Uterus (tissue), 2 donors: ENCODE data around the gene P2RX5.

Experiments
- POLR2A ChIP-seq, 2 donors: fragments of 450-650 bp; IDR thresholded peaks; one replicate each; pipeline ENCODE4 v1.6.1; 2016; ENCODE audit warnings: antibody characterized with exemption in 2 of 2, mild to moderate bottlenecking in 1 of 2, moderate library complexity in 1 of 2
- TF ChIP-seq, protein P1 (sequence below), 4 experiments: fragments of 200-600 bp in 2 of 4; fragments of 450-650 bp in 2 of 4; sonication (generic) in 2 of 4; IDR thresholded peaks; one replicate each; pipeline ENCODE4 v1.5.1; 2016 to 2019; ENCODE audit warnings: antibody characterized with exemption in 4 of 4, mild to moderate bottlenecking in 2 of 4, moderate library complexity in 1 of 4

DNA sequence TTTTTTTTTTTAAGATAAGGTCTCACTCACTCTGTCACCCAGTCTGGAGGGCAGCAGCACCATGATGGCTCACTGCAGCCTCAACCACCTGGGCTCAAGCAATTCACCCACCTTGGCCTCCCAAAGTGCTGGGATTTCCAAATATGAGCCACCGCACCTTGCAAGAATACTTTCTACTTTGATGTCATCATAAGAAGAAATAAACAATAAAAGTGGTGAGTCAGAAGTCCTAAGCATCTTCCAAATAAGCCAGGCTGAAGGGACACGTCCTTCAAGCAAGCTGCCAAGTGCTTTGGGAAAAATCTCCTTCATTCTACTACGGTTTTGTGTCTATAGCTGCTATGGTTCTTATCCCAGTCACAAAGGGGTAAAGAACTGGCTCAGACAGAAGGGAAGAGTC, 48.1 kb upstream of the P2RX5 start:
- TF ChIP-seq, protein P1, sequence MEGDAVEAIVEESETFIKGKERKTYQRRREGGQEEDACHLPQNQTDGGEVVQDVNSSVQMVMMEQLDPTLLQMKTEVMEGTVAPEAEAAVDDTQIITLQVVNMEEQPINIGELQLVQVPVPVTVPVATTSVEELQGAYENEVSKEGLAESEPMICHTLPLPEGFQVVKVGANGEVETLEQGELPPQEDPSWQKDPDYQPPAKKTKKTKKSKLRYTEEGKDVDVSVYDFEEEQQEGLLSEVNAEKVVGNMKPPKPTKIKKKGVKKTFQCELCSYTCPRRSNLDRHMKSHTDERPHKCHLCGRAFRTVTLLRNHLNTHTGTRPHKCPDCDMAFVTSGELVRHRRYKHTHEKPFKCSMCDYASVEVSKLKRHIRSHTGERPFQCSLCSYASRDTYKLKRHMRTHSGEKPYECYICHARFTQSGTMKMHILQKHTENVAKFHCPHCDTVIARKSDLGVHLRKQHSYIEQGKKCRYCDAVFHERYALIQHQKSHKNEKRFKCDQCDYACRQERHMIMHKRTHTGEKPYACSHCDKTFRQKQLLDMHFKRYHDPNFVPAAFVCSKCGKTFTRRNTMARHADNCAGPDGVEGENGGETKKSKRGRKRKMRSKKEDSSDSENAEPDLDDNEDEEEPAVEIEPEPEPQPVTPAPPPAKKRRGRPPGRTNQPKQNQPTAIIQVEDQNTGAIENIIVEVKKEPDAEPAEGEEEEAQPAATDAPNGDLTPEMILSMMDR (IDR thresholded peaks at IDR 0.05) = no peak
- TF ChIP-seq POLR2A (IDR thresholded peaks at IDR 0.05) = no peak
